Mononuclear cell (primary cell): ENCODE data around the gene PDE9A. TPM values are rescaled to one million over a fixed set of nuclear protein-coding genes. Genes with fewer than 3 reads are reported as not detected.

ENCODE experiments used
- H3K27me3 ChIP-seq: 2 replicates; pipeline ENCODE4 v1.6.0; 2011; ENCODE audit warnings: low read length, control low read depth; ENCODE audit not compliant: insufficient read depth
- H3K4me1 ChIP-seq: 2 replicates; pipeline ENCODE4 v1.5.1; 2011; ENCODE audit warnings: mild to moderate bottlenecking, low read length, control low read depth; ENCODE audit not compliant: insufficient read depth
- H3K4me3 ChIP-seq: 2 replicates; pipeline ENCODE4 v1.5.1; 2011; ENCODE audit warnings: mild to moderate bottlenecking, low read length, moderate library complexity
- H3K9me3 ChIP-seq: 2 replicates; pipeline ENCODE4 v1.5.1; 2011; ENCODE audit warnings: low read depth, mild to moderate bottlenecking, control low read depth, low read length
- total RNA-seq: library from RNA; depleted of rRNA; stranded (reverse); fragments of >200 nt; gene quantifications from one replicate; pipeline ENCODE4 v1.2.3, GENCODE V29; 2012

PDE9A gene
- total RNA-seq, 1 donor: 3.0 TPM

GRCh38 chr21:42755766-42756579 is 102.6 kb downstream of the PDE9A start:
- no peaks in the 10 kb centered on the region for H3K27me3 ChIP-seq
- no peaks in the 10 kb centered on the region for H3K4me1 ChIP-seq
- H3K9me3 ChIP-seq: no peaks in the 10 kb centered on the region
- H3K4me3 ChIP-seq: no peak overlapping the region

GRCh38 chr21:42756580-42757250 is 103.3 kb downstream of the PDE9A start:
- Histone ChIP-seq H3K27me3 (no peaks in the 10 kb centered on the region), H3K4me3 (no peak overlapping the region), H3K9me3 (no peaks in the 10 kb centered on the region)

GRCh38 chr21:42757422-42757821 is 104.0 kb downstream of the PDE9A start:
- Histone ChIP-seq H3K4me1 (no peaks in the 10 kb centered on the region), H3K27me3 (no peaks in the 10 kb centered on the region), H3K4me3 (no peak overlapping the region), H3K9me3 (no peaks in the 10 kb centered on the region)

More at GRCh38 chr21:42756580-42757250, 103.3 kb downstream of the PDE9A start:
- no peaks in the 10 kb centered on the region for H3K4me1 ChIP-seq

DNA sequence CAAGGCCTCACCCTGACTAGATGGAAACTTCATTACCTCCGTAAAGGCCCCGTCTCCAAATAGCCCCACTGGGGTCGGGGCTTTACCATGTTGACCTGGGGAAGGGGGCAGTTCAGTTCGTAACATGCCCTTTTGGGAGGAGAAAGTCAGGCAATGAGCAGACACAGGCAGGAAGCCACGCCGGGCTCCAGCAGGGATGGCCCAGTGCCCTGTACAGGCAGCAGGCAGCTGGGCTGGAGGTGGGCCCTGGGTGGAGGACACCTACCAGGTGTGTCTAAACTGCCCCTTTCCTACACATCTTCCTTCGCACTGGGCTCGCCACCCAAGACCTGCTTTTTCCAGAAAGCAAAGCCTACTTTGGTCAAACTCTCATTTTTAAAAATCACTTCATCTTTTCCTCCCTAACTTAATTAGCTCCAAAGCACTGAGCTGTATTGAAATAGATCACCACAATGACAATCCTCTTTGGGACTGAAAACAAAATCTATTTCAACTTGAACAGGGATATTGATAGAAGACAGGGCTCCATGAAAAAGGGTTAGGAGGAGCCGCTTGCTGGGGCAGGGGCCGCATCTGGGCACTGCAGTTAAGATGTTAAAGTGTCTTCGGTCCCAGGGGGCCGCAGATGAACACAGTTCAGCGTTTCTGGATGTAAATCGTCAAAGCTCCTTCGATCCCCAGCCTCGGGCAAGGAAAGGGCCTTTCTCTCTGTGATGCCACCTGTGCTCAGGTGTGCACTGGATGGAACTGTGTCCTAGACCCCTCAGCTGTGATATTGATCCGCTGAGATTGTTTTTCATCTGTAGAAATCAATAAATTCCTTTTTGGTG is 104.6 kb downstream of the PDE9A start:
- Histone ChIP-seq H3K4me1 (no peaks in the 10 kb centered on the region), H3K9me3 (no peaks in the 10 kb centered on the region), H3K27me3 (no peaks in the 10 kb centered on the region), H3K4me3 (no peak overlapping the region)

DNA sequence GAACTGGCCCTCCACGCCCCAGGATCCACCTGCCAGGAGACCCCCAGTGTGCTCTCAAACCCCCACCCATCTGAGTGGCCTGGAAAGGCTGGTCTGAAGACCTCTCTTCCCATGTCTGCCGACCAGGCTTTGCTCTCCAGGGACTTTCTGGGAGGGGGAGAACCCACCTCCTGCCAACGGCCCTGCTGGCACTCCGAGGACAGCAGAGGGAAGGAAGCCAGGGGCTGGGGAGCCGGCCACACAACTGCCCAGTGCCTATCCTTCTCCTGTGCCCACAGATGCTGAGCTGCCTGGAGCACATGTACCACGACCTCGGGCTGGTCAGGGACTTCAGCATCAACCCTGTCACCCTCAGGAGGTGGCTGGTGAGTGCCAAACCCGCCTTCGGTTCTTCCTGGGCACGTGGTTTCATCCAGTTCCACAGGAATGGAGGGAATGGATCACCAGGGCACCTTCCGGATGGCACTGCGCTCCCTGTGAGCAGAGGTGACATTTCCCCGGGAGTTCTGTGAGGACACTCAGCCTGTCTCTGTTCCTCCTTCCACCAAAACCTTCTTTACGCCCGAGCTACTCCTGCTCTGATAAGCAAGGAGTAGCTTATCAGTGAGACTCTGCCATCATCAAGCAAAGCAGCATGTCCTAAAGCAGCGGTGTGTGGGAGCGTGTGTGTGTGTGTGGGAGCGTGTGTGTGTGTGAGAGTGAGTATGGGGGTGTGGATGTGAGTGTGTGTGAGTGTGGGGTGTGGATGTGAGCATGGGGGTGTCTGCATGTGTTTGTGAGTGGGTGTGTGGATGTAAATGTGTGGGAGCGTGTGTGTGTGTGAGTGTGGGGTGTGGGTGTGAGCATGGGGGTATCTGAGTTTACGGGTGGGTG is 105.5 kb downstream of the PDE9A start:
- Histone ChIP-seq H3K4me3 (no peak overlapping the region), H3K27me3 (no peaks in the 10 kb centered on the region), H3K9me3 (no peaks in the 10 kb centered on the region), H3K4me1 (peaks cover 8% of the 10 kb centered on the region)

- Histone ChIP-seq H3K4me1 (peaks cover 9% of the 10 kb centered on the region), H3K27me3 (no peaks in the 10 kb centered on the region), H3K9me3 (no peaks in the 10 kb centered on the region), H3K4me3 (no peak overlapping the region)
These were observed 106.1 kb downstream of the PDE9A start for GRCh38 chr21:42759594-42759927.

DNA sequence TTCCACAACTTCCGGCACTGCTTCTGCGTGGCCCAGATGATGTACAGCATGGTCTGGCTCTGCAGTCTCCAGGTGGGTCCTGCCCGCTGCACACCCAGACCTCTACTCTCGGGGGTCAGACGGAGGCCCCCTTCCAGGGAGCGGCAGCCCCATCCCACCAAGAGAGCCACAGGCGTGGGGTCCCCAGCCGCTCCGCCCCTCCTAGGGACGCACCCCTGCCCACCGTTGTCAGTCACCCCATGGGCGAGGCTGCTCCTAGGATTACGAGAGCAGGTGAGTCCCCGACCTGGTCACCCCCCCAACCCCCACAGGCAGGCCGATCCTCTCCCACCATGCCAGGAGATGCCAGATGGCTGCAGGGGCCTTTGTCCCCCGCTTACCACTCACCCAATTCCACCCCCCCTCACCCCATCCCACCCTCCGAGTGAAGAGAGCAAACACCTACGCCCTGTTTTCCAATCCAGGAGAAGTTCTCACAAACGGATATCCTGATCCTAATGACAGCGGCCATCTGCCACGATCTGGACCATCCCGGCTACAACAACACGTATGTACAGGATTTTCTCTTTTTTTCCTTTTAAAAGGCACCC is 107.0 kb downstream of the PDE9A start:
- no peaks in the 10 kb centered on the region for H3K27me3 ChIP-seq
- H3K4me1 ChIP-seq: peaks cover 9% of the 10 kb centered on the region
- no peaks in the 10 kb centered on the region for H3K9me3 ChIP-seq
- no peak overlapping the region for H3K4me3 ChIP-seq

- Histone ChIP-seq H3K4me3 (no peak overlapping the region), H3K27me3 (no peaks in the 10 kb centered on the region)
These were observed 107.7 kb downstream of the PDE9A start for GRCh38 chr21:42760951-42761751.

GRCh38 chr21:42761776-42762335 is 108.4 kb downstream of the PDE9A start:
- H3K4me3 ChIP-seq: no peak overlapping the region
- H3K9me3 ChIP-seq: no peaks in the 10 kb centered on the region
- no peaks in the 10 kb centered on the region for H3K27me3 ChIP-seq
- peaks cover 9% of the 10 kb centered on the region for H3K4me1 ChIP-seq

More at GRCh38 chr21:42760951-42761751, 107.7 kb downstream of the PDE9A start:
- Histone ChIP-seq H3K9me3 (no peaks in the 10 kb centered on the region), H3K4me1 (peaks cover 9% of the 10 kb centered on the region)

DNA sequence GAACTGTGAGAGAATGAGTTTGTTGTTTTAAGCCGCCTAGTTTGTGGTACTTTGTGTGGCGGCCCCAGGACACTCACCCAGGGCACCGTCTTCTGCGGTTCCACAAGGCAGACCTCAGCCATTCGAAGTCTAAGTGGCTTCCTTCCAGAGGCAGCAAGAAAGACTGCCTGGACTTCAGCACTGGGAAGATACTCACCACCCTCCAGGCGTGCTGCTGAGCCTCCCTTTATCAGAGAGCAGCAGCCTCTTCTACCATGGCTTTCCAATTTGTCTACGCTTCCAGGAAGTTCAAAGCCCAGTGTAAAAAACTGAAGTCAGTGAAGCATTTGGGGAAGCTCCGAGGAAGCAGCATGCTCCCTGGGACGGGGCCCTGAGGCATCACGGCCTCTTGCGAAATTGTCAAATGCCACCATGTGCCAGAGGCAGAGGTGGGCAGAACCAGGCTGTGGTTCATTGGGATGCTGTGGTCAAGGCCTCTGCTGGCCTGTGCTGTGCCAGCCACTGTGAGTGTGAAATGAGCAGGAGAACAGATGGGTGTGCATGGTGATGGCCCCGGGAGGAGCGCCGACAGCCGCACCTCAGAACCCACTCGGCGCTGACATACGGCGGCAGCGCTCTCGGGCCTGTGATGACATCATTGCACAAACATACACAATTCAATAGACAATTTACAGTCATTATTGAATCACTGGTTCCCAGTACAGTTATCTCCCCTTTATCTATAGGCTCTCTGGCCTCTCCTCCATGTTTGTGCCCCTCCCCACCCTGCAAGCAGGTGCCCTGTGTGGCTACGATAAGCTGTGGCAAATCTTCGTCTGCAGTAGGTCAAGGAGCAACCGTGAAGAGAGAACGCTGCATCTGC is 110.4 kb downstream of the PDE9A start:
- Histone ChIP-seq H3K4me3 (no peak overlapping the region), H3K9me3 (no peaks in the 10 kb centered on the region), H3K4me1 (peaks cover 9% of the 10 kb centered on the region), H3K27me3 (no peaks in the 10 kb centered on the region)

DNA sequence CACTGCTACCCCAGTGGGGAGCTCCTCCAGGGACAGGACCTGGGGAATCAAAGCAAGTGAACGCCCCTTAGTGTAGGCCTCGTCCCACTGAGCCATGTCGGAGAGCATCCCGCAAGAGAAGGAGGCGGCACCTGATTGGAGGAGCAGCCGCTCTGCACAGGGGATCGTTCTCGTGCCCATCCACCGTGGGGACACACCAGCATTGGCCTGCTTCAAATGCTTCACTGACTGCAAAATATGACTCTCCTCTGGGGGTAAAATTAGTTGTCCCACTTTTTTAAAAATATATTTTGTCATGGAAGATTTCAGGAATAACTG is 111.0 kb downstream of the PDE9A start:
- Histone ChIP-seq H3K9me3 (no peaks in the 10 kb centered on the region), H3K27me3 (no peaks in the 10 kb centered on the region), H3K4me3 (no peak overlapping the region), H3K4me1 (peaks cover 9% of the 10 kb centered on the region)

DNA sequence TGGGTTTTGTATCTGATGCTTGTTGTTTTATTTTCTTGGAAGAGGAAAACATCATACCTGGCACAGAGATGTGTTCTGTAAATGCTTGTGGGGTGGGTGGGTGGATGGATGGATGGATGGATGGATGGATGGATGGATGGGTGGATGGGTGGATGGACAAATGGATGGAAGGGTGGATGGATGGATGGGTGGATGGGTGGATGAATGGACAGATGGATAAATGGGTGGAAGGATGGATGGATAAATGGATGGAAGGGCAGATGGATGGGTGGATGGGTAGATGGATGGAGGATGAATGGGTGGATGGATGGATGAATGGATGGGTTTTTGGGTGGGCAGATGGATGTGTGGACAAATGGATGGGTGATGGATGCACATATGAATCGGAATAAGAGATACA is 111.5 kb downstream of the PDE9A start:
- Histone ChIP-seq H3K4me3 (no peak overlapping the region), H3K9me3 (no peaks in the 10 kb centered on the region), H3K27me3 (no peaks in the 10 kb centered on the region), H3K4me1 (peaks cover 9% of the 10 kb centered on the region)

GRCh38 chr21:42765656-42766055 is 112.2 kb downstream of the PDE9A start:
- H3K4me3 ChIP-seq: no peak overlapping the region
- H3K27me3 ChIP-seq: no peaks in the 10 kb centered on the region
- H3K4me1 ChIP-seq: peaks cover 9% of the 10 kb centered on the region
- H3K9me3 ChIP-seq: no peaks in the 10 kb centered on the region
